Testis (tissue), 2 donors: ENCODE data around the gene ZNF747.

Experiments
- CTCF ChIP-seq, 3 experiments: fragments of 450-650 bp in 2 of 3; fragments of 200-600 bp in 1 of 3; sonication (generic) in 1 of 3; IDR thresholded peaks; one replicate each; pipeline ENCODE4 v1.5.1; 2016 to 2019; ENCODE audit warnings: antibody characterized with exemption in 3 of 3, mild to moderate bottlenecking in 2 of 3, moderate library complexity in 1 of 3
- POLR2A ChIP-seq: fragments of 450-650 bp; IDR thresholded peaks from one replicate; pipeline ENCODE4 v1.6.1; 2017; ENCODE audit warnings: antibody characterized with exemption, mild to moderate bottlenecking, moderate library complexity

- no peak for TF ChIP-seq CTCF (IDR thresholded peaks at IDR 0.05)
- TF ChIP-seq POLR2A: no peak
Measured at GRCh38 chr16:30527635-30528178, 7.0 kb downstream of the ZNF747 start.
